Ishikawa (cell line): ENCODE measurements around the gene P4HA3.

Source experiments
- CEBPB ChIP-seq: IDR thresholded peaks from 2 replicates; pipeline ENCODE4 v1.6.1; 2012
- CREB1 ChIP-seq: IDR thresholded peaks from 2 replicates; pipeline ENCODE4 v1.6.1; 2012; ENCODE audit warnings: low read depth
- EGR1 ChIP-seq: IDR thresholded peaks from 2 replicates; pipeline ENCODE4 v1.6.1; 2012
- EP300 ChIP-seq: IDR thresholded peaks from 2 replicates; pipeline ENCODE4 v1.6.1; 2012; ENCODE audit warnings: borderline replicate concordance
- RAD21 ChIP-seq: IDR thresholded peaks from 2 replicates; pipeline ENCODE4 v1.6.1; 2012; ENCODE audit warnings: low read depth
- REST ChIP-seq: IDR thresholded peaks from 2 replicates; pipeline ENCODE4 v1.6.1; 2012; ENCODE audit warnings: low read depth, mild to moderate bottlenecking
- TAF1 ChIP-seq: IDR thresholded peaks from 2 replicates; pipeline ENCODE4 v1.6.1; 2012; ENCODE audit warnings: low read depth, mild to moderate bottlenecking
- TCF12 ChIP-seq: IDR thresholded peaks from 2 replicates; pipeline ENCODE4 v1.6.1; 2012; ENCODE audit warnings: low read depth
- YY1 ChIP-seq: IDR thresholded peaks from 2 replicates; pipeline ENCODE4 v1.6.1; 2012; ENCODE audit warnings: low read depth
- TF ChIP-seq, protein P1 (sequence below): IDR thresholded peaks from 2 replicates; pipeline ENCODE4 v1.6.1; 2012

GRCh38 chr11:74232311-74232950 lies 79.0 kb downstream of the P4HA3 start:
- no peak for TF ChIP-seq RAD21
- TF ChIP-seq REST = no peak
- TF ChIP-seq EP300 = no peak
- TF ChIP-seq, protein P1, sequence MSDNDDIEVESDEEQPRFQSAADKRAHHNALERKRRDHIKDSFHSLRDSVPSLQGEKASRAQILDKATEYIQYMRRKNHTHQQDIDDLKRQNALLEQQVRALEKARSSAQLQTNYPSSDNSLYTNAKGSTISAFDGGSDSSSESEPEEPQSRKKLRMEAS = no peak
- no peak for TF ChIP-seq TCF12
- no peak for TF ChIP-seq YY1
- no peak for TF ChIP-seq CREB1
- TF ChIP-seq CEBPB = no peak
- no peak for TF ChIP-seq TAF1
- no peak for TF ChIP-seq EGR1
